Retinal pigment epithelial cell (primary cell): ENCODE results near the gene RDH13.
A peak's percentile ranks its signal among the peaks of the same experiment; 100 is the strongest.

ENCODE experiments used
- DNase-seq: peaks from one replicate; pipeline ENCODE4 v3.0.0-alpha.2; 2010; ENCODE audit warnings: low read depth
- H3K4me3 ChIP-seq: 2 replicates; pipeline ENCODE4 v1.5.1; 2011; ENCODE audit warnings: mild to moderate bottlenecking, low read length, control low read depth, moderate library complexity
- TF ChIP-seq, protein P1 (sequence below): conservative IDR thresholded peaks from 2 replicates; pipeline ENCODE4 v1.5.1; 2011; ENCODE audit warnings: low read depth, low read length, control low read depth, inconsistent platforms

RDH13 gene

DNA sequence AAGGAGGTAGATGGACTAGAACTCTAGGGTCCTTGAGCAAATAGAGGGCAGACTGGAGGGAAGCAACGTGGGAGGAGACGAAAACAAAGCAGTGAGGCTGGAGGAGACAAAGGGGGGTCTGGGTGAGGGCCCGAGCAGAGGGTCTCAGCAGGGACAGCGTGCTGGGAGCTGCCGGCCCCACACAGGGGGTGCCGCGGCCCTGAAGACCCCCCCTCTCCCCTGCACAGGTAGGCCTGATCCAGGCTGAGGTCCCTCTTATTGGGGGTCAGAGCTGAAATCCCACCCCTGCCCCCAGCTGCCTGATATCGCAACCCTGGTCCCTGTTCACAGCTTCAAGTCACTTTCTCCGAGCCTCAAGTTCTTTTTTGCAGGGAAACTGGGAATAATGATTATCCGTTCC lies 21.5 kb upstream of the RDH13 start:
- DNase-seq: no peak
- H3K4me3 ChIP-seq: no peak overlapping the region
- TF ChIP-seq, protein P1, sequence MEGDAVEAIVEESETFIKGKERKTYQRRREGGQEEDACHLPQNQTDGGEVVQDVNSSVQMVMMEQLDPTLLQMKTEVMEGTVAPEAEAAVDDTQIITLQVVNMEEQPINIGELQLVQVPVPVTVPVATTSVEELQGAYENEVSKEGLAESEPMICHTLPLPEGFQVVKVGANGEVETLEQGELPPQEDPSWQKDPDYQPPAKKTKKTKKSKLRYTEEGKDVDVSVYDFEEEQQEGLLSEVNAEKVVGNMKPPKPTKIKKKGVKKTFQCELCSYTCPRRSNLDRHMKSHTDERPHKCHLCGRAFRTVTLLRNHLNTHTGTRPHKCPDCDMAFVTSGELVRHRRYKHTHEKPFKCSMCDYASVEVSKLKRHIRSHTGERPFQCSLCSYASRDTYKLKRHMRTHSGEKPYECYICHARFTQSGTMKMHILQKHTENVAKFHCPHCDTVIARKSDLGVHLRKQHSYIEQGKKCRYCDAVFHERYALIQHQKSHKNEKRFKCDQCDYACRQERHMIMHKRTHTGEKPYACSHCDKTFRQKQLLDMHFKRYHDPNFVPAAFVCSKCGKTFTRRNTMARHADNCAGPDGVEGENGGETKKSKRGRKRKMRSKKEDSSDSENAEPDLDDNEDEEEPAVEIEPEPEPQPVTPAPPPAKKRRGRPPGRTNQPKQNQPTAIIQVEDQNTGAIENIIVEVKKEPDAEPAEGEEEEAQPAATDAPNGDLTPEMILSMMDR: no peak

DNA sequence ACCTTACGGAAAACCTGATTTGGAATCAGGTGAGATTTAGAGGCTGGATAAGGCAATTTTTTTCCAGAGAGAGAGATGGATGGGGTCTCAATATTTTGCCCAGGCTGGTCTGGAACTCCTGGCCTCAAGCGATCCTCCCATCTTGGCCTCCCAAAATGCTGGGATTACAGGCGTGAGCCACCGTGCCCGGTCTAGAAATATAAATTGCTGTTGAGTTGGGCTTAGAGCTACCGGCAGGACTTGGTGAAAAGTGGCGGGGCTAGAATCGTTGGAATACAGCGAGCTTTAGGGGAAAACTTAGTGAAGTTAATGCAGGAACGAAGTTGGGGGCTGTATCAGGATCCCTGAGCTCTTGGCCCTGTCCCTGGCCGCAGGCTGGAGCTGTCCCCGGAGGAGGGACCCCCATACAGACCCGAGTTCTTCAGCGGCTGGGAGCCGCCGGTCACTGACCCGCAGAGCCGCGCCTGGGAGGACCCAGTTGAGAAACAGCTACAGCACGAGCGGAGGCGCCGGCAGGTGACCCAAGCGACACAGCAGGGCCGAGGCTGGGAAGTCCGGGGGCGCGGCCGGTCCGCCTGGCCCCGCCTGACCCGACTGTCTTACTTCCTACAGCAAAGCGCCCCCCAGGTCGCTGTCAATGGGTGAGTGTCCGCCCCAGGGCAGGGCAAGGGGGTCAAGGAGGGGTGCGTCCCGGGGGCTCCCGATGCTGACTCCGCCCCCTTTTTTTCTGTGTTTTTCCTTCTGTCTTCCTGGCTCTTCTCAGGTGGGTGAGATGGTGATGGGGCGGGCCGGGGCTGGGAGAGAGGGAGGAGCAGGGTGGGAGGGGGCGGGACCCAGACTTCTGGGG lies 20.3 kb upstream of the RDH13 start:
- TF ChIP-seq, protein P1: no peak
- DNase-seq: no peak
- no peak overlapping the region for H3K4me3 ChIP-seq

DNA sequence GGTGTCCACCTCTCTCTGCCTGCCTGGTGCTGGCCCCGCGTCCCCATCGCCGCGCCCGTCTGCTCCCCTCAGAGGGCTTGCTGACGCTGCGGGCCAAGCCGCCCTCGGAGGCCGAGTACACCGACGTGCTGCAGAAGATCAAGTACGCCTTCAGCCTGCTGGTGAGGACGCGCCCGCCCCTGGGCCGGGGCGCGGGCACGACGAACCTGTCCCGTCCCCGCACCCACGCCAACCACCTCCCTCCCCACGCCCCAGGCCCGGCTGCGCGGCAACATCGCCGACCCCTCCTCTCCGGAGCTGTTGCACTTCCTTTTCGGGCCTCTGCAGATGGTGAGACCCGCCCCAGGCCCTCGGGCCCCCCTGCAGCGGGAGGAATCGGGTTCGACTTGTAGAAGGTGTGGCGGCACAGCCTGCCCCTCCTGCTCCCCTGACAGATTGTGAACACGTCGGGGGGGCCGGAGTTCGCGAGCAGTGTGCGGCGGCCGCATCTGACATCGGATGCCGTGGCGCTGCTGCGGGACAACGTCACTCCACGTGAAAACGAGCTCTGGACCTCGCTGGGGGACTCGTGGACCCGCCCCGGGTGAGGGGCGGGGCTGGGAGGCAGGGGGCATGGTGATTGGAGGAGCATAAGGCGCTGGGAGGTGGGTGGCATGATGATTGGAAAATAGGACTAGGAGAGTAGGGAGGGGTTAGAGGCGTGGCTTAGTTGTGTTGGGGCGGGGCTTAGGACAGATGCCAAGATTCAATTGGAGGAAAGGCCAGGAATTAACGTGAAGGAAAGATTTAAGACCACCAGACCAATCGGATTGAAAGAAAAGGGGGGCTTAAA lies 19.3 kb upstream of the RDH13 start:
- no peak for DNase-seq
- peak overlapping the region; percentile 21 for H3K4me3 ChIP-seq

DNA sequence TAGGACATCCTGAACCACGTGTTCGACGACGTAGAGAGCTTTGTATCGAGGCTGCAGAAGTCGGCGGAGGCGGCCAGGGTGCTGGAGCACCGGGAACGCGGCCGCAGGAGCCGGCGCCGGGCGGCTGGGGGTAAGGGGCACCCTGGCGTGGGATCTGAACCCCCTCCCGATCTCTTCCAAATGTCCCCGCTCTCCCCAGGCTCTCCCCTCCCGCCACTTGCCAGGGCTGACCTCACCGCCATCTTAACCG lies 18.7 kb upstream of the RDH13 start:
- H3K4me3 ChIP-seq: peak overlapping the region; percentile 21
- TF ChIP-seq, protein P1: no peak

More for the DNA sequence above, 19.3 kb upstream of the RDH13 start:
- TF ChIP-seq, protein P1: no peak

DNA sequence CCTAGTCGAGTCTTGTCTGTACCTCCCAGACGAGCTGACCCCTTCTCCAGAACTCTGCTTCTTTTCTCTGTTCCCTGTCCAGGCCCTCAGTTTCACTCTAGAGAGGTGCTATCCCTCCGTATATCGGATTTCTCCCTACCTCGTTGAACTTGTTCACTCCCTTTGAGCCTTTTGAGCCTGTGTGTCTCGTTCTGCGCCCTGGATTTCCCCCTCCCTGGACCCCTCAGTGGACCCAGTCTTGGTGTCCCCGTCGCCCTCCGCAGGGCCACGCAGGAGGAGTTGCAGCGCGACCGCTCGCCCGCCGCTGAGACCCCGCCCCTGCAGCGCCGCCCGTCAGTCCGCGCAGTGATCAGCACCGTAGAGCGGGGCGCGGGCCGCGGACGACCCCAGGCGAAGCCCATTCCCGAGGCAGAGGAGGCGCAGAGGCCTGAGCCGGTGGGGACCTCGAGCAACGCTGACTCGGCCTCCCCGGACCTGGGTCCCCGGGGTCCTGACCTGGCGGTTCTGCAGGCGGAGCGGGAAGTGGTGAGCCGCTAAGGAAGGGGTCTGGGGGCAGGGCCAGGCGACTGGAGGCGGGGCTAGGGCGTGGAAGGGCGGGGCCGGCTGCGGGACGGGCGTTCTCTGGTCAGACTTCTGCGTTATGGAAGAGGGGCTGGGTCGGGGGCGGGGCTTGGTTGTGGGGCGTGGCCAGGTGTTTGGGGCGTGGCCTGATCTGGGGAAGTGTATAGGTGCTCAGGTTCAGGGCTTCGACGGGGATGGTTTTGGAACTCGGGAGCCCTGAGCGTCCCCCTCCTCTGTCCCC lies 18.2 kb upstream of the RDH13 start:
- no peak for DNase-seq
- TF ChIP-seq, protein P1: no peak
- H3K4me3 ChIP-seq: peak overlapping the region; percentile 50

More for the DNA sequence above, 18.7 kb upstream of the RDH13 start:
- DNase-seq: no peak

DNA sequence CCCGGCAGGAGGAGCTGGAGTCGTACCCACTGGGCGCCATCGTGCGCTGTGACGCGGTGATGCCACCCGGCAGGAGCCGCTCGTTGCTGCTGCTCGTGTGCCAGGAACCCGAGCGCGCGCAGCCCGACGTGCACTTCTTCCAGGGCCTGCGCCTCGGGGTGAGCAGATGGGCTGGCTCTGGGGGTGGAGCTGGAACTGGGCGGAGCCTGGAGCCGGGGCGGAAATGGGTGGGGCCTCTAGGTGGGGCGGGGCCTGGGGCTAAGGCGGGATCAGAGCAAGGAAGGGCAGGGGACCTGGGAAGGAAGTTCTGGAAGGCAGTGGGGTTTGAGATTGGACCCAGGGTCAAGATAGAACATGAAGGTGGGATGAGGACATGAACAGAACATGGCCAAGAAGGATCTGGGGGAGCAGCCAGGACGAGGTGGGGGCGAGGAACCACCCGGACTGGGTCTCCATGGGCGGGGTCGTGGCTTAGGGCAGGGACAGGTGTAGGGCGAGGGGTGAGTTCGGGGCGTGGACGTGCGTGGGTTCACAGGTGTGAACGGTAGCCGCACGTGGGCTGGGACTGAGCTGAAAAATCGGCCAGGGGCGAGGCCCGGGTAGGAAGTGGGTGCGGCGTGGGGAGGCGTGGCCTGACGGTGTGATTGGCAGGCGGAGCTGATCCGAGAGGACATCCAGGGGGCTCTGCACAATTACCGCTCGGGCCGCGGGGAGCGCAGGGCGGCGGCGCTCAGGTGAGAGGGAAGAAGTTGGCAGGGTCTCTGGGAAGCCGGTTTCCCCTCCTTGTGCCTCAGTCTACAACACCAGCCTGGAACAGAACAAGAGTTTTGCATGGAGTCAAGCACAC lies 17.4 kb upstream of the RDH13 start:
- no peak for DNase-seq
- H3K4me3 ChIP-seq: peak overlapping the region; percentile 50
- TF ChIP-seq, protein P1: no peak
